BLaER1 treated with 17β-estradiol and CSF1 and Interleukin-3, amounts not matched to agents 10 nM and 100 nM (cell line): ENCODE measurements around the gene USP24.

Source experiments
- H3K27ac ChIP-seq, 11 experiments: shearing (Covaris generic); formaldehyde crosslinking; 2 replicates each; pipeline ENCODE4 v1.8.1; 2022
- H3K27me3 ChIP-seq, 11 experiments: shearing (Covaris generic); formaldehyde crosslinking; 2 replicates each; pipeline ENCODE4 v1.8.1; 2022
- H3K36me3 ChIP-seq, 11 experiments: shearing (Covaris generic); formaldehyde crosslinking; 2 replicates each; pipeline ENCODE4 v1.8.1; 2022
- H3K4me1 ChIP-seq, 10 experiments: shearing (Covaris generic); formaldehyde crosslinking; 2 replicates each; pipeline ENCODE4 v1.8.1; 2022
- H3K4me2 ChIP-seq, 11 experiments: shearing (Covaris generic); formaldehyde crosslinking; 2 replicates each; pipeline ENCODE4 v1.8.1; 2022
- H3K4me3 ChIP-seq, 10 experiments: shearing (Covaris generic); formaldehyde crosslinking; 2 replicates each; pipeline ENCODE4 v1.8.1; 2022
- H3K9ac ChIP-seq, 11 experiments: shearing (Covaris generic); formaldehyde crosslinking; 2 replicates each; pipeline ENCODE4 v1.8.1; 2022
- H3K9me3 ChIP-seq, 11 experiments: shearing (Covaris generic); formaldehyde crosslinking; replicated peaks in 1 of 11; 2 replicates each; pipeline ENCODE4 v1.8.1; 2022
- H4K20me1 ChIP-seq, 11 experiments: shearing (Covaris generic); formaldehyde crosslinking; 2 replicates each; pipeline ENCODE4 v1.8.1; 2022
- Cebpa-rat ChIP-seq, 11 experiments: shearing (Covaris generic); IDR thresholded peaks; 2 replicates each; pipeline ENCODE4 v1.8.1; 2022

USP24 gene

DNA sequence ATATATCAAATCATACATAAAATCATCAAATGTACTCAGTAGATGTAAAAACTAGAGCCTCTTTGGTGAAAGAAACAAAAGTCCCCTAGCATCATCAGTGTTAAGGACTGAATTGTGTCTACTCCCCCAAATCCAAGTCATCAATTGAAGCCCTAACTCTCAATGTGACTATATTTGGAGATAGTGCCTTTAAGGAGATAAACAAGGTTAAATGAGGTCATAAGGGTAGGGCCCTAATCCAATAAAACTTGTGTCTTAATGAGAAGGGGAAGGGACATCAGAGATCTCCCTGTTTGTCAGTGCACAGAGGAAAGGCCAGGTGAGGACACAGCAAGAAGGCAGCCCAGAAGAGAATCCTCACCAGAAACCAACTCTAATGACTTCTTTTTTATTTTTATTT is 33.5 kb downstream of the USP24 start:
- TF ChIP-seq Cebpa-rat (IDR thresholded peaks at IDR 0.05): no peak
- Histone ChIP-seq H3K27ac (no peak overlapping the region), H3K27me3 (no peaks in the 10 kb centered on the region), H3K4me1 (peaks cover 10 to 21% (median 17%) of the 10 kb centered on the region in 10 experiments; a peak in 18 of 20 replicates), H3K36me3 (peaks cover 15 to 67% (median 58%) of the 10 kb centered on the region in 11 experiments), H3K4me3 (no peak overlapping the region), H3K4me2 (no peak overlapping the region), H3K9me3 (peaks cover 26 to 49% (median 42%) of the 10 kb centered on the region in 11 experiments), H4K20me1 (peaks cover 12 to 86% (median 42%) of the 10 kb centered on the region in 11 experiments; a peak in 20 of 22 replicates), H3K9ac (no peak overlapping the region)

DNA sequence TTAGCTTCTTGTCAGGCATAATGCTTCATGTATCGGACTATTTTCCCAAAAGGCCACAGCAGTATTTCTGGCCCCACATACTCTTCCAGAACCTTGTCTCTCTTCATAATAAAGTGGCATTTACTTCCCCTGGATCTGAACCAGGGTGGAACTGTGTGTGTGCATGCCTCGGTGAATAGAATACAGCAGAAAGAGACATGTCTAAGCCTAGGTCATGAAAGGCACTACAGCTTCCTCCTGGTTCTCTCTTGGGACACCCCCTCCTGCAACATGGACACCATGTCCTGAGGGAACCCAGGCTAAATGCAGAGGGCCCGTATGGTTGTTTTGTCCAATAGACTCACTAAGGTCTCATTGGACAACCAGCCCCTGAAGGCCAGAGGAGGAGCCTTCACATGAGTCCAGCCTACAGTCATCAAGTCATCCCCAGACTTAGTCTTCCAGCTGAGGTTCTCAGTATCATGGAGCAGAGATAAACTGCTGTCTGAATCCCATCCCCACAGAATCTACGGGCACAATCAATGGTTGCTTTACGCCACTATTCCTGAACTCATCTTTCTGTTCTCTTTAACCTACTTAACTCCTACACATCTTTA is 35.0 kb downstream of the USP24 start:
- no peak overlapping the region for H3K4me3 ChIP-seq
- peak overlapping the region in 10 of 11 experiments; percentile 2 to 25 (median 10); a peak in 9 of 22 replicates for H3K4me2 ChIP-seq
- peaks cover 16 to 34% (median 27%) of the 10 kb centered on the region in 11 experiments for H3K9me3 ChIP-seq
- H3K27ac ChIP-seq: no peak overlapping the region
- no peak for TF ChIP-seq Cebpa-rat (IDR thresholded peaks at IDR 0.05)
- peaks cover 13 to 67% (median 58%) of the 10 kb centered on the region in 11 experiments for H3K36me3 ChIP-seq
- no peak overlapping the region for H3K9ac ChIP-seq
- peaks cover 10 to 21% (median 17%) of the 10 kb centered on the region in 10 experiments; a peak in 18 of 20 replicates for H3K4me1 ChIP-seq
- peaks cover 12 to 83% (median 42%) of the 10 kb centered on the region in 11 experiments; a peak in 20 of 22 replicates for H4K20me1 ChIP-seq
- H3K27me3 ChIP-seq: no peaks in the 10 kb centered on the region

DNA sequence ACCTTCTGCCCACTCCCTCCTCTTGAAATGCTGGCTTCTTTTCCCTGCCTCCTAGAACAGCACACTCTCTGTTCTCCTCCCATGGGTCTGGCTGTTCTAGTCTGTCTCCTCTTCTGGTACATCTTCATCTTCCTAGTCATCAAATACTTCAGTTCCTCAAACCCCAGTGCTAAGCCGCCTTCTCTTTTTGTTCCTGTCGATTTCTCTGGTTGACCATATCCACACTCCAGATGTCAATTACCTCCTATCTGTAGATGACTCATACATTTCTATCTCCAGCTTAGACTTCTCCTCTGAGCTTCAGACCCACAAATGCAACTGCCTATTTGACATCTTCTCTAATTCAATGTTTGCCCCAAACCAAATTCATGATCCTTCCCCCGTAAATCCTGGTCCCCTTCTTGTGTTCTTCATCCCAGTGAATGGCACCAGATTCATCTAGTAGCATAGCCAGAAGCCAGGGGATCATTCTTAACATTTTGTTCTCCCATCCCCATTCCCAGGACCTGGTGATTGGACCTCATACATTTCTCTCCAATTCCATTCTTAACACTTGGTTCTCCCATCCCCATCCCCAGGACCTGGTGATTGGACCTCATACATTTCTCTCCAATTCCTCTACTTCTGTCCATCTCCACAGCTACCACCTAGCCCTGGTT is 35.9 kb downstream of the USP24 start:
- Histone ChIP-seq H4K20me1 (peaks cover 12 to 85% (median 42%) of the 10 kb centered on the region in 11 experiments; a peak in 20 of 22 replicates), H3K4me2 (peak overlapping the region in 5 of 11 experiments; percentile 2 to 37 (median 18); a peak in 6 of 22 replicates), H3K4me1 (peaks cover 10 to 21% (median 17%) of the 10 kb centered on the region in 10 experiments; a peak in 18 of 20 replicates), H3K4me3 (no peak overlapping the region), H3K27ac (no peak overlapping the region), H3K36me3 (peaks cover 15 to 66% (median 56%) of the 10 kb centered on the region in 11 experiments; a peak in 21 of 22 replicates), H3K9me3 (peaks cover 8 to 25% (median 18%) of the 10 kb centered on the region in 11 experiments), H3K27me3 (no peaks in the 10 kb centered on the region), H3K9ac (no peak overlapping the region)
- no peak for TF ChIP-seq Cebpa-rat (IDR thresholded peaks at IDR 0.05)

DNA sequence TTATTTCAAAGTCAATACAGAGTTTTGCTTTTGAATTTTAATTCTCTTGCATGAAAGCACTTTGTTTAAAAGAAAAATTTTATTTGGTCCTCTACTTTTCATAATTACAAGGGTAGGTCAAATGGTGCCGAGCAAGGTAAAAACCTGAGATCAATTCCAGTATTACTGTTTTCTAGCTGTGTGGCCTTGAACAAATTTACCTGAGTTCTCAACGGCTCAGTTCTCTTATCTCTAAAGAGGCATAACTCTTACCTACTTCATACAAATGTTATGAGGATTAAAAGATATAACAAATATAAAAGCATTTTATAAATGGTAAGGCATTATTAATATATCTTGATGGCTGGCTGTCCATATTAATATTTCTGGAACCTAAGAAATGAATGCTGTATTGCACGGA is 42.5 kb downstream of the USP24 start:
- TF ChIP-seq Cebpa-rat (IDR thresholded peaks at IDR 0.05): no peak
- peaks cover 60 to 97% (median 81%) of the 10 kb centered on the region in 11 experiments for H3K36me3 ChIP-seq
- no peaks in the 10 kb centered on the region for H3K9me3 ChIP-seq

DNA sequence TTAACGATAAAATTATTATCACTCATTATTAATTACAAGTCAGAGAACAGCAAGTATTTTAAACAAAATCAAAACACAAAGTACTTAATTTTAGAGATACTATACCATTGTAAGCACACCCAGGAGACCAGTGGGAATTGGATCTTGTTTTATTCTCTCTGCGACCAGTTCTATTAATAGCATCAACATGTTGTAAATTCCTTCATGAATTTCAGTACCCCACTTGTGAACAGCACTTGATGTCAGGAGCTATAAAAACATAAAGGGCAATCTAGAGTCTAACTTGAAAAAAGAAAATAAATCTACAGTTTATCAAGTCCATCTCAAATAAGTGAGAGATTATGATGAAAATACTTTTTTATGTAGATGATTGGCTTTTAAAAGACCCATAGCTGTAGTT is 42.9 kb downstream of the USP24 start:
- H3K4me2 ChIP-seq: no peak overlapping the region
- TF ChIP-seq Cebpa-rat (IDR thresholded peaks at IDR 0.05): no peak

More for the DNA sequence above, 42.5 kb downstream of the USP24 start:
- no peak overlapping the region for H3K4me2 ChIP-seq
- H3K27ac ChIP-seq: no peak overlapping the region
- H3K27me3 ChIP-seq: no peaks in the 10 kb centered on the region
- H3K4me1 ChIP-seq: no peaks in the 10 kb centered on the region
- peaks cover 0 to 62% (median 10%) of the 10 kb centered on the region in 11 experiments; a peak in 11 of 22 replicates for H4K20me1 ChIP-seq
- no peak overlapping the region for H3K9ac ChIP-seq
- H3K4me3 ChIP-seq: no peak overlapping the region

DNA sequence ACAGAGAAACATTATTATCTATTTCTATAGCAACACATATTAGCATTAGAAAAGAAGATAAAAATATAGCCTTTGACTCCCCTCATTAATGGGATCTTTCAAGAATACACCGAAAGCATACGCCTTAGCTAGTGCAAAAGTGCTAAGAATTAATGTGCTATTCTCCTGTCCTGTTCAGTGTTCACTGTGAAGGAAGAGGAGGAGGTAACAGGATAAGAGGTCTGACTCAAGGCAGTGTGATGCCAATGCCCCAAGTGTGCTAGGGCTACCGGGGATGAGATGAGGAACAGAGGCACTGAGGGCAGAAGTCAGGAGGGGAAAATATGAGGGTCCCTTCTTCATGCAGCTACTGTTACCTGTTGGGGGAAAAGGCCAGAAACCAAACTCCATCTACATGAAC is 43.5 kb downstream of the USP24 start:
- Histone ChIP-seq H3K9ac (no peak overlapping the region), H3K27ac (no peak overlapping the region), H4K20me1 (peaks cover 0 to 54% (median 10%) of the 10 kb centered on the region in 11 experiments; a peak in 10 of 22 replicates), H3K36me3 (peaks cover 60 to 97% (median 84%) of the 10 kb centered on the region in 11 experiments), H3K9me3 (no peaks in the 10 kb centered on the region), H3K27me3 (no peaks in the 10 kb centered on the region), H3K4me2 (no peak overlapping the region), H3K4me3 (no peak overlapping the region), H3K4me1 (no peaks in the 10 kb centered on the region)
- TF ChIP-seq Cebpa-rat (IDR thresholded peaks at IDR 0.05): no peak

More for the DNA sequence above, 42.9 kb downstream of the USP24 start:
- Histone ChIP-seq H3K4me1 (no peaks in the 10 kb centered on the region), H3K4me3 (no peak overlapping the region), H3K9ac (no peak overlapping the region), H3K27ac (no peak overlapping the region), H4K20me1 (peaks cover 0 to 57% (median 10%) of the 10 kb centered on the region in 11 experiments; a peak in 11 of 22 replicates), H3K9me3 (no peaks in the 10 kb centered on the region), H3K27me3 (no peaks in the 10 kb centered on the region), H3K36me3 (peaks cover 62 to 97% (median 84%) of the 10 kb centered on the region in 11 experiments)

DNA sequence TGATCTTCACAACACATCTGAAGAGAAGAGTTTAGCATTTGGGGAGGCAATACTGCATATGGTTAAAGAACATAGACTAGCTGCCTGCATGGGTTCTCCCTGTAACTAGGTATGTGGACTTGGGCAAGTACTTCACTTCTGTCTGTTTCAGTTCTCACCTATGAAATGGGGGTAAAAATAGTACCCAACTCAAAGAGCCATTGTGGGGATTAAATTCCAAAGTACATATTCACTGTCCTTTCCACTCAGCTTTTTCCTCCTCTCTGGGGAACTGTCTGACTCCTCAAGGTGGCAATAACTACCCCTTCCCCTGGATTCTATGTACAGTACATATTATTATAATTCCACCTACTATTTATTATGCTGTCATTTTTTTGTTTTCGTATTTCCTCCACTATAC is 44.7 kb downstream of the USP24 start:
- H3K27me3 ChIP-seq: no peaks in the 10 kb centered on the region
- H3K9me3 ChIP-seq: no peaks in the 10 kb centered on the region
- H3K4me1 ChIP-seq: no peaks in the 10 kb centered on the region
- H3K4me2 ChIP-seq: no peak overlapping the region
- H3K36me3 ChIP-seq: peaks cover 71 to 97% (median 88%) of the 10 kb centered on the region in 11 experiments
- no peak overlapping the region for H3K9ac ChIP-seq
- no peak overlapping the region for H3K27ac ChIP-seq
- no peak for TF ChIP-seq Cebpa-rat (IDR thresholded peaks at IDR 0.05)
- H4K20me1 ChIP-seq: peaks cover 0 to 52% (median 10%) of the 10 kb centered on the region in 11 experiments; a peak in 7 of 22 replicates
- H3K4me3 ChIP-seq: no peak overlapping the region

DNA sequence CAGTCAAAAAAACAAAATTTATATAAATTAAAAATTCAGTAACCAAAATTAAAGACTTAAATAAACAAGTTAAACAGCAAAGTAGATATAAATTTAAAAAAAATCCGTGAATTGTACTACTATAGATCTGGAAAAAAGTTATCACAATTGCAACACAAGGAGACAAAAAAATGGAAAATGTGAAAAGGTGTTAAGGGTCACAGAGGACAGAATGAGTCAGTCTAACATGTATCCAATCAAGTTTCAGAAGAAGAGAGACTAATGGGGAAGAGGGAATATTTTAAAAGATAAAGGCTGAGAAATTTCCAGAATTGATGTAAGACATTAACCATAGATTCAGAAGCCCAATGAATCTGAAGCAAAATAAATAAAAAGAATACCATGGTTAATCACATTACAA is 46.0 kb downstream of the USP24 start:
- TF ChIP-seq Cebpa-rat (IDR thresholded peaks at IDR 0.05): no peak
- no peaks in the 10 kb centered on the region for H3K4me1 ChIP-seq

DNA sequence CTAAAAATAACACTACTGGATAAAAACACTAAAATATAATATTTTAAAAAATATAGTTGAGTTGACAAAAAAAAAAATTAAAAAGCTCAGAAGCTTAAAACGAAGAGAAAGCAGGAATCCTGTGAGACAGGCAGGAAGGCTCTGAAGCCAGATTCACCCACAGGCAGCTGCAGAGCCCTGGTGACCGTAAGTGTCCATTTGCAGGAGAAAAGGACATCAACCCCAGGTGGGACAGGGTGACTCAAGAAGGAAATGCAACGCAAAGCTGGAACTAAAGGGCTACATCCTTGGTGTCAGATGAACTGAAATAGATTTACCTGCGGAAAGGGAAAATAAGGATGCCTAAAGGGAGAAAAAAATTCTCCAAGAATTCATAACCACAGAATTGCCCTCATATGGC is 46.8 kb downstream of the USP24 start:
- H3K9me3 ChIP-seq: no peaks in the 10 kb centered on the region
- H3K4me1 ChIP-seq: no peaks in the 10 kb centered on the region
- H3K4me3 ChIP-seq: no peak overlapping the region
- TF ChIP-seq Cebpa-rat (IDR thresholded peaks at IDR 0.05): no peak
- no peak overlapping the region for H3K4me2 ChIP-seq
- H3K27ac ChIP-seq: no peak overlapping the region
- H3K9ac ChIP-seq: no peak overlapping the region
- no peaks in the 10 kb centered on the region for H3K27me3 ChIP-seq
- peaks cover 85 to 99% (median 94%) of the 10 kb centered on the region in 11 experiments for H3K36me3 ChIP-seq
- peaks cover 0 to 42% (median 6%) of the 10 kb centered on the region in 11 experiments; a peak in 6 of 22 replicates for H4K20me1 ChIP-seq

More for the DNA sequence above, 46.0 kb downstream of the USP24 start:
- H3K27me3 ChIP-seq: no peaks in the 10 kb centered on the region
- peaks cover 0 to 42% (median 6%) of the 10 kb centered on the region in 11 experiments; a peak in 8 of 22 replicates for H4K20me1 ChIP-seq
- no peak overlapping the region for H3K9ac ChIP-seq
- peaks cover 81 to 99% (median 89%) of the 10 kb centered on the region in 11 experiments for H3K36me3 ChIP-seq
- H3K9me3 ChIP-seq: no peaks in the 10 kb centered on the region
- no peak overlapping the region for H3K4me2 ChIP-seq
- H3K27ac ChIP-seq: no peak overlapping the region
- no peak overlapping the region for H3K4me3 ChIP-seq
